Mesodermal cell (in vitro differentiated cells): Measurements from ENCODE around the gene GP1BB.
A peak's percentile ranks its signal among the peaks of the same experiment; 100 is the strongest.

ENCODE experiments used
- H3K27ac ChIP-seq: 2 replicates; pipeline ENCODE4 v1.7.0; 2013; ENCODE audit warnings: mild to moderate bottlenecking, low read depth, low read length, moderate library complexity; ENCODE audit not compliant: severe bottlenecking
- H3K36me3 ChIP-seq: 2 replicates; pipeline ENCODE4 v1.7.1; 2013; ENCODE audit warnings: mild to moderate bottlenecking, low read length, moderate library complexity; ENCODE audit not compliant: control insufficient read depth, insufficient read depth
- H3K4me1 ChIP-seq: one replicate; pipeline ENCODE4 v1.7.1; 2013; ENCODE audit warnings: mild to moderate bottlenecking, low read length; ENCODE audit not compliant: insufficient read depth, control insufficient read depth, poor library complexity, severe bottlenecking
- H3K4me3 ChIP-seq: 2 replicates; pipeline ENCODE4 v1.7.0; 2013; ENCODE audit warnings: low read length, control low read depth, mild to moderate bottlenecking; ENCODE audit not compliant: insufficient read depth, poor library complexity, severe bottlenecking; ENCODE audit errors: extremely low read depth
- H3K9me3 ChIP-seq: 2 replicates; pipeline ENCODE4 v1.7.1; 2013; ENCODE audit warnings: mild to moderate bottlenecking, low read length, moderate library complexity; ENCODE audit not compliant: control insufficient read depth
- WGBS, 2 experiments: methylation state at CpG; one replicate each; pipeline ENCODE4 v1.1.5; 2013; ENCODE audit warnings: missing lambda C conversion rate in 2 of 2; ENCODE audit not compliant: insufficient coverage in 2 of 2; 5-methylcytosine and 5-hydroxymethylcytosine counted together

Gene GP1BB

GRCh38 chr22:19715188-19715930 is 8.0 kb upstream of the GP1BB start:
- 83 to 94% methylated on average over 2 to 3 of the region's 4 CpGs for WGBS, 2 experiments
- Histone ChIP-seq H3K36me3 (peaks cover 7% of the 10 kb centered on the region), H3K4me1 (peaks cover 6% of the 10 kb centered on the region), H3K27ac (no peak overlapping the region), H3K9me3 (no peaks in the 10 kb centered on the region), H3K4me3 (peak overlapping the region; percentile 63)

- 92 to 97% methylated on average over 5 to 9 of the region's 11 CpGs for WGBS, 2 experiments
- H3K4me1 ChIP-seq: peaks cover 8% of the 10 kb centered on the region
- no peaks in the 10 kb centered on the region for H3K9me3 ChIP-seq
- H3K36me3 ChIP-seq: peaks cover 16% of the 10 kb centered on the region
- H3K27ac ChIP-seq: no peak overlapping the region
- H3K4me3 ChIP-seq: no peak overlapping the region
Measured at GRCh38 chr22:19716041-19716828, 7.1 kb upstream of the GP1BB start.

- WGBS, 2 experiments: 70 to 100% methylated on average over 1 of the region's 1 CpG
- no peaks in the 10 kb centered on the region for H3K9me3 ChIP-seq
- H3K27ac ChIP-seq: no peak overlapping the region
- H3K4me1 ChIP-seq: peaks cover 12% of the 10 kb centered on the region
- peaks cover 16% of the 10 kb centered on the region for H3K36me3 ChIP-seq
- H3K4me3 ChIP-seq: no peak overlapping the region
Measured at GRCh38 chr22:19716829-19717105, 6.6 kb upstream of the GP1BB start.

- no peak overlapping the region for H3K4me3 ChIP-seq
- peaks cover 16% of the 10 kb centered on the region for H3K36me3 ChIP-seq
- no peaks in the 10 kb centered on the region for H3K9me3 ChIP-seq
- WGBS, 2 experiments: 87 to 88% methylated on average over 8 to 9 of the region's 9 CpGs
- no peak overlapping the region for H3K27ac ChIP-seq
- peaks cover 14% of the 10 kb centered on the region for H3K4me1 ChIP-seq
Measured at GRCh38 chr22:19717181-19717580, 6.2 kb upstream of the GP1BB start.

GRCh38 chr22:19717691-19718455 is 5.5 kb upstream of the GP1BB start:
- peaks cover 16% of the 10 kb centered on the region for H3K36me3 ChIP-seq
- 14 to 21% methylated on average over 78 to 81 of the region's 96 CpGs for WGBS, 2 experiments
- peaks cover 21% of the 10 kb centered on the region for H3K4me1 ChIP-seq
- peak overlapping the region; percentile 42 for H3K4me3 ChIP-seq
- H3K9me3 ChIP-seq: no peaks in the 10 kb centered on the region
- H3K27ac ChIP-seq: no peak overlapping the region

- 5% methylated on average over 52 to 69 of the region's 70 CpGs for WGBS, 2 experiments
- Histone ChIP-seq H3K4me3 (peak overlapping the region; percentile 42), H3K36me3 (peaks cover 16% of the 10 kb centered on the region), H3K27ac (no peak overlapping the region), H3K9me3 (no peaks in the 10 kb centered on the region), H3K4me1 (peaks cover 24% of the 10 kb centered on the region)
Measured at GRCh38 chr22:19718456-19719049, 4.8 kb upstream of the GP1BB start.

GRCh38 chr22:19719050-19719482 is 4.3 kb upstream of the GP1BB start:
- peak overlapping the region; percentile 42 for H3K4me3 ChIP-seq
- no peaks in the 10 kb centered on the region for H3K9me3 ChIP-seq
- H3K27ac ChIP-seq: no peak overlapping the region
- H3K4me1 ChIP-seq: peaks cover 24% of the 10 kb centered on the region
- 35 to 36% methylated on average over 22 to 30 of the region's 31 CpGs for WGBS, 2 experiments
- H3K36me3 ChIP-seq: peaks cover 16% of the 10 kb centered on the region

- Histone ChIP-seq H3K27ac (no peak overlapping the region), H3K36me3 (peaks cover 16% of the 10 kb centered on the region), H3K4me1 (peaks cover 24% of the 10 kb centered on the region), H3K9me3 (no peaks in the 10 kb centered on the region), H3K4me3 (no peak overlapping the region)
- WGBS, 2 experiments: 88% methylated on average over 12 of the region's 12 CpGs
Measured at GRCh38 chr22:19719488-19720021, 3.8 kb upstream of the GP1BB start.

GRCh38 chr22:19720150-19720827 is 3.0 kb upstream of the GP1BB start:
- Histone ChIP-seq H3K9me3 (no peaks in the 10 kb centered on the region), H3K36me3 (peaks cover 16% of the 10 kb centered on the region), H3K4me1 (peaks cover 24% of the 10 kb centered on the region), H3K4me3 (no peak overlapping the region), H3K27ac (no peak overlapping the region)
- 91 to 93% methylated on average over 23 to 25 of the region's 26 CpGs for WGBS, 2 experiments

GRCh38 chr22:19720999-19721329 is 2.4 kb upstream of the GP1BB start:
- WGBS, 2 experiments: 91% methylated on average over 1 of the region's 2 CpGs; no CpG with 5 or more reads in 1 of the 2 experiments
- H3K4me1 ChIP-seq: peaks cover 24% of the 10 kb centered on the region
- no peak overlapping the region for H3K27ac ChIP-seq
- H3K36me3 ChIP-seq: peaks cover 16% of the 10 kb centered on the region
- H3K4me3 ChIP-seq: no peak overlapping the region
- H3K9me3 ChIP-seq: no peaks in the 10 kb centered on the region
